ENCODE data around the gene CER1.

DNA sequence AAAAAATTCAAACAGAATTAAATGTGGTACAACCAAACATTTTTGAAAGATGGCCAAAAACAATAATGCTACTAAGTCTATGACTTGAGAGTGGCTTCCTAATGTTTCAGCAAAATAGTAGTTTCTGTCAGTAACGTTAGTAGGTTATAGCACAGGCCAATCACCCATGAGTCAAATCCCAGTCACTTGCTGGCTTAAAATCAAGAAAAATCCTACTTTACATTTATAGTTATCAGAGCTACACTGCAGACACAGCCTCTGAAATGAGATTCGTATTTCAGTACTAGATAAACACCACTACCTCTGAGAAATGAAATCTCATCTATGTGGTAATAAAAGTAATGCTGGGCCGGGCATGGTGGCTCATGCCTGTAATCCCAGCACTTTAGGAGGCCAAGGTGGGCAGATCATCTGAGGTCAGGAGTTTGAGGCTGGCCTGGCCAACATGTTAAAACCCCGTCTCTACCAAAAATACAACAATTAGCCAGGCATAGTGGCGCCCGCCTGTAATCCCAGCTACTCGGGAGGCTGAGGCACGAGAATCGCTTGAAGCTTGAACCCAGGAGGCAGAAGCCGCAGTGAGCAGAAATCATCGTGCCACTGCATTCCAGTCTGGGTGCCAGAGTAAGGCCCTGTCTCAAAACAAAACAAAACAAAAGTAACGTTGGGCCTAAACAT is 35.4 kb downstream of the CER1 start:
- TF ChIP-seq POLR2A (IDR thresholded peaks at IDR 0.05; ENCODE audit: low read depth, low read length) (no peak), SMC3 (IDR thresholded peaks at IDR 0.05; ENCODE audit: low read depth, low read length) (no peak), MXI1 (IDR thresholded peaks at IDR 0.05; ENCODE audit: borderline replicate concordance, low read depth, low read length) (no peak), MAFK (IDR thresholded peaks at IDR 0.05; ENCODE audit: low read depth, low read length) (peak; percentile 30; the same call in 1 of the 2 replicates)
- TF ChIP-seq, protein P1, sequence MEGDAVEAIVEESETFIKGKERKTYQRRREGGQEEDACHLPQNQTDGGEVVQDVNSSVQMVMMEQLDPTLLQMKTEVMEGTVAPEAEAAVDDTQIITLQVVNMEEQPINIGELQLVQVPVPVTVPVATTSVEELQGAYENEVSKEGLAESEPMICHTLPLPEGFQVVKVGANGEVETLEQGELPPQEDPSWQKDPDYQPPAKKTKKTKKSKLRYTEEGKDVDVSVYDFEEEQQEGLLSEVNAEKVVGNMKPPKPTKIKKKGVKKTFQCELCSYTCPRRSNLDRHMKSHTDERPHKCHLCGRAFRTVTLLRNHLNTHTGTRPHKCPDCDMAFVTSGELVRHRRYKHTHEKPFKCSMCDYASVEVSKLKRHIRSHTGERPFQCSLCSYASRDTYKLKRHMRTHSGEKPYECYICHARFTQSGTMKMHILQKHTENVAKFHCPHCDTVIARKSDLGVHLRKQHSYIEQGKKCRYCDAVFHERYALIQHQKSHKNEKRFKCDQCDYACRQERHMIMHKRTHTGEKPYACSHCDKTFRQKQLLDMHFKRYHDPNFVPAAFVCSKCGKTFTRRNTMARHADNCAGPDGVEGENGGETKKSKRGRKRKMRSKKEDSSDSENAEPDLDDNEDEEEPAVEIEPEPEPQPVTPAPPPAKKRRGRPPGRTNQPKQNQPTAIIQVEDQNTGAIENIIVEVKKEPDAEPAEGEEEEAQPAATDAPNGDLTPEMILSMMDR (conservative IDR thresholded peaks at IDR 0.05; ENCODE audit: low read depth, low read length): no peak

Measured in IMR-90 (cell line).